NT2/D1 (cell line): ENCODE data around the gene FGF4.

Source experiments
- SUZ12 ChIP-seq: IDR thresholded peaks from 2 replicates; pipeline ENCODE4 v1.6.1; 2011; ENCODE audit not compliant: insufficient read length, insufficient read depth; ENCODE audit errors: extremely low read depth
- YY1 ChIP-seq: IDR thresholded peaks from 2 replicates; pipeline ENCODE4 v1.6.1; 2011; ENCODE audit not compliant: insufficient read length, insufficient read depth
- ZNF274 ChIP-seq: IDR thresholded peaks from 2 replicates; pipeline ENCODE4 v1.6.1; 2011; ENCODE audit warnings: mild to moderate bottlenecking, low read depth, low read length

GRCh38 chr11:69731110-69731509 is 44.0 kb downstream of the FGF4 start:
- TF ChIP-seq ZNF274 (no peak), YY1 (no peak), SUZ12 (no peak)
